ENCODE results near the gene IL17RD.

The IL17RD gene

GRCh38 chr3:57064001-57064400, 101.2 kb downstream of the IL17RD start:
- DNase-seq, result no peak

DNA sequence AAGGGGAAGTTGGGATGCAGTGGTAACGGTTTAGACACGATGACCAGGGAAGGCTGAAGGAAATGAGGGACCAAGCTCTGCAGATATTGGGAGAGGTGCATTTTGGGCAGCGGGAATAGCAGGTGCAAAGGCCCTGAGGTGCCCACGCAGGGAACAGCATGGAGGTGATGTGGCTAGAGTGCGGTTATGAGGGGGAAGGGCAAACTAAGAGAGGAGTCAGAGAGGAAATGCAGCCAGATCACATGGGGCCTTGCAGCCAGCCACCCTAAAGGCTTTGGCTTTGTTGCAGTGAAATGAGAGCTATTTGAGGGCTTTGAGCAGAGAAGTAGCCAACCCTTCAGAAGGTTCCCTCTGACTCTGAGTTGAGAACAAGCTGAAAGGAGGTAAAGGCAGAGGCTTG, 102.1 kb downstream of the IL17RD start:
- no peak for DNase-seq

- DNase-seq, result no peak
These were observed 103.0 kb downstream of the IL17RD start for GRCh38 chr3:57062101-57062631.

DNA sequence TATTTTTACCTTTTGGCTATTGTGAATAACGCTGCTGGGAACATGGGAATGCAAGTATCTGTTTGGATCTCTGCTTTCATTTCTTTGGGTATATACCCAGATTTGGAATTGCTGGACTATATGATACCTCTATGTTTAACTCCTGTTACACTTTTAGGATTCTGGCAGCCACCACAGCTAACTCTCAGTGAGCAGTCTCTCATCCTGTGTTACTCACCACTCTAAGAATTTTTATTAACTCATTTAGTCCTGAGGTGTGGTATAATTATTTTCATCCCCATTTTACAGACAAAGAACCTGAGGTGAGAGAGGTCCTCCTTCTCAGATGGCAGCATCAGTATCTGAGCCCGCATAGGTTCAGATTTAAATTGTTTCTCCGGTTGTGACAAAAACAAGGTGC, 103.6 kb downstream of the IL17RD start:
- no peak for DNase-seq

DNA sequence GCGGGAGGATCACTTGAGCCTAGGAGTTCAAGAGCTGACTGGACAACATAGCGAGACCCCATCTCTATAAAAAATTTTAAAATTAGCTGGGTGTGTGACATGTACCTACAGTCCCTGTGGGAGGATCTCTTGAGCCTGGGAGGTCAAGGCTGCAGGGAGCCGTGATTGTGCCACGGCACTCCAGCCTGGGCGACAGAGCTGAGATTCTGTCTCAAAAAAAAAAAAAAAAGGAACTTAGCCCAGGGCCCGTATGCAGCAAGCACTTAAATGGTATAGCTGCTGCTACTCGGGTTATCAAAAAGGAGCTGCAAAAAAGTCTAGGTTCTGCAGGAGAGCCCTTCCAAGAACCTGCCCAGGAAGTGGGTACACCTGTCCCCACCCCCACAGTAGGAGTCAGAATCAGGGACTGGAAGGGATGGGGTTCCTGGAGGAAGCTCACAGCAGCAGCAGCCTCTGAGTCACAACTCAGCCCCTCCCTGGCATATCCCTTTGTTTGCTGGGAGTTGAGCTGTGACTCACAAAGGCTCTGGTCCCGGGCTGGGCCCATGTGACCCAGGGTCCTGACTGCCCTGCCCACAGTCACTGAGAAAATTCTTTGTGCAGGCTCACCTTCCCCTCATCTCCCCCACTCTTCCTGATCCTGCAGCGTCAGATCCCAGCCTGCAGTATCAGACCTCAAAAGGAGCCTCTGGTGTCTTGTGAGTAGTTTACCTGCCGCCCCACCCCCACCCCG, 104.9 kb downstream of the IL17RD start, which contains the start of gene SPATA12:
Gene SPATA12, plus strand, starts transcription at position 576 of the 733 bp plus-strand sequence. CDS start 13,031 bp downstream, outside the sequence.
- DNase-seq, result peak in 1 of 2 donors; percentile 65

DNA sequence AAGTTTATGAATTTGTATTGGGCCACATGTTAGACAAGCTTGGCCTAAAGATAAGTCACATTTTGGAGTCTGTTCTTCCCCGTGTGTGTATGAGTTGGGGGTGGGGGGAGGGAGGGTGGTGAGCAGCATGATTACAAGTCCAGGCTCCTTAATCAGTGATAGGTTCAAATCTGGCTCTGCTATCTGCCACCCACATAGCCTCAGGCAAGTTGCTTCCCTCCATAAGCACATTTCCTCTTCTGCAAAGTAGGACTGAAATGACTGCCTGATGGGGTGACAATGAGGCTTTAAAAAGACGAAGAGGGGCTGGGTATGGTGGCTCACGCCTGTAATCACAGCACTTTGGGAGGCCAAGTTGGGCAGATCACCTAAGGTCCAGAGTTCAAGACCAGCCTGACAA, 105.7 kb downstream of the IL17RD start:
- no peak for DNase-seq

GRCh38 chr3:57057351-57057750, 107.8 kb downstream of the IL17RD start:
- DNase-seq, result no peak

- no peak for DNase-seq
These were observed 112.0 kb downstream of the IL17RD start for GRCh38 chr3:57053122-57053521.

DNA sequence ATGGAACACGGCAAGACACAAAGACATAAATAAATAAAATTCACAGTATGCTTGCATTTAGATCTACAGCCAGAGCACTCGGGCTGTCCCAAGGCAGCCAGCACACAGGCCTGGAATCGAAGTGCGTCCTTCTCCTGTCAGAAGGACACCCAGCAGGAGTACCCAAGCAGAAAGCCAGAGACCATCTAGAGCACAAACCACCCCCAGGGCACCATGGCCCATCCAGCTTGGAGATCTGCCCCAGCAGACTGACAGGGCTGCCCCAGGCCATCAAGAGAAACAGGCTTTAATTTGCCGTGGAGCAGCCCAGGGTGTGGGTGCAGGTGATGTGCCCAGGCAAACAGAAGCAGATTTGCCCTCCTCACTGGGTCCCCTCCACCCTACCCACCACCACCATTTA, 112.5 kb downstream of the IL17RD start:
- DNase-seq, result no peak

DNA sequence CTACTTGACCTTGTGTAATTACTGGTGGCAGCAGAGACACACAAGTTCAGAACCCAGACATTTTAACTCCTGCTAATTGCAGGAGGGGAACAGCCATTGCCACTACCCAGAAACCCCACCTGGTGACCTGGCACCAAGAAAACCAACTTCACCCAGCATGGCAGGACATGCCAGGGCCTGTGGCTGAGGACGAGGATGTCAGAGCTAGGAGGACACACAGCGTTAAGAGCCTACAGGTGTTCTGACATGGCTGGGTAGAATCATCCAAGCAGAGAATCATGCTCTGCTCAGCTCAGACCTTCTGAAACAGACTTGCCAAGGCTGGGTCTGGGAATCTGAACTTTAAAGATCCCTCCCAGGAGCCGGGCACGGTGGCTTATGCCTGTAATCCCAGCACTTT, 116.4 kb downstream of the IL17RD start:
- no peak for DNase-seq

GRCh38 chr3:57048052-57048671, 117.0 kb downstream of the IL17RD start:
- DNase-seq, result no peak

GRCh38 chr3:57046101-57046765, 118.9 kb downstream of the IL17RD start:
- no peak for DNase-seq

- no peak for DNase-seq
These were observed 121.6 kb downstream of the IL17RD start for GRCh38 chr3:57043518-57043917.

DNA sequence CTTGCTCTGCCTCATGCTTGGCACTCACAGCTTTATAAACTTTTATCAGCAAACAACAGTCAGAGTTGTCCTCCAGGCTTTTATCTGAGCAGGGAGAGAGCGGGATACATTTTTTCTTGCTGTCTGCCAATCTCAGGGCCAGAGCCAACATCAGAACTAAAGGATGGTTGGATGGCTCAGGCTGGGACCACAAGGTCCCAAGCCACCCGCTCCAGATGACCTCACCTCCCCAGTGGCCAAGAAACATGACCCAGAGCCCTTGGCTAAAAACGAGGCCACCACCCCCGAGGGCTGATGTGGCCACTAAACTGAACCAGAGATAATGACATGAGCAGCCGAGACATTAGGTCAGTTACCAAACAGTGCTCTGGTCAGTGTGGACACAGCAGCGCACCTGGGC, 123.5 kb downstream of the IL17RD start:
- DNase-seq, result no peak
